ENCODE measurements around the gene CAPZA1.
A peak's percentile ranks its signal among the peaks of the same experiment; 100 is the strongest.

CAPZA1 gene

GRCh38 chr1:112694363-112694929, 74.8 kb downstream of the CAPZA1 start:
- no peak for TF ChIP-seq POLR2A (IDR thresholded peaks at IDR 0.05; ENCODE audit: low read length)
- no peak for TF ChIP-seq GATA1 (IDR thresholded peaks at IDR 0.05; ENCODE audit: low read depth, low read length)
- DNase-seq = no peak

- no peak for TF ChIP-seq POLR2A (IDR thresholded peaks at IDR 0.05; ENCODE audit: low read length)
- TF ChIP-seq GATA1 (IDR thresholded peaks at IDR 0.05; ENCODE audit: low read depth, low read length) = no peak
Observed at GRCh38 chr1:112695276-112695675, 75.6 kb downstream of the CAPZA1 start.

GRCh38 chr1:112696578-112697314, 77.1 kb downstream of the CAPZA1 start:
- TF ChIP-seq POLR2A (IDR thresholded peaks at IDR 0.05; ENCODE audit: low read length) = no peak
- TF ChIP-seq GATA1 (IDR thresholded peaks at IDR 0.05; ENCODE audit: low read depth, low read length) = no peak
- peak; percentile 55 to 63 for DNase-seq

More at GRCh38 chr1:112695276-112695675, 75.6 kb downstream of the CAPZA1 start:
- no peak for DNase-seq

GRCh38 chr1:112697781-112698201, 78.2 kb downstream of the CAPZA1 start:
- no peak for DNase-seq
- TF ChIP-seq POLR2A (IDR thresholded peaks at IDR 0.05; ENCODE audit: low read length) (no peak), GATA1 (IDR thresholded peaks at IDR 0.05; ENCODE audit: low read depth, low read length) (no peak)

- DNase-seq = peak; percentile 78 to 79
- TF ChIP-seq POLR2A (IDR thresholded peaks at IDR 0.05; ENCODE audit: low read length) = no peak
- no peak for TF ChIP-seq GATA1 (IDR thresholded peaks at IDR 0.05; ENCODE audit: low read depth, low read length)
Observed at GRCh38 chr1:112698366-112699310, 79.0 kb downstream of the CAPZA1 start.

- no peak for TF ChIP-seq GATA1 (IDR thresholded peaks at IDR 0.05; ENCODE audit: low read depth, low read length)
- no peak for TF ChIP-seq POLR2A (IDR thresholded peaks at IDR 0.05; ENCODE audit: low read length)
- no peak for DNase-seq
Observed at GRCh38 chr1:112699425-112700144, 80.0 kb downstream of the CAPZA1 start.

- DNase-seq = peak; percentile 95 to 98
- TF ChIP-seq POLR2A (IDR thresholded peaks at IDR 0.05; ENCODE audit: low read length) (no peak), GATA1 (IDR thresholded peaks at IDR 0.05; ENCODE audit: low read depth, low read length) (no peak)
Observed at GRCh38 chr1:112700290-112701226, 80.9 kb downstream of the CAPZA1 start.

- TF ChIP-seq GATA1 (IDR thresholded peaks at IDR 0.05; ENCODE audit: low read depth, low read length) (no peak), POLR2A (IDR thresholded peaks at IDR 0.05; ENCODE audit: low read length) (no peak)
- no peak for DNase-seq
Observed at GRCh38 chr1:112701227-112702066, 81.8 kb downstream of the CAPZA1 start.

- no peak for DNase-seq
- TF ChIP-seq GATA1 (IDR thresholded peaks at IDR 0.05; ENCODE audit: low read depth, low read length) (no peak), POLR2A (IDR thresholded peaks at IDR 0.05; ENCODE audit: low read length) (no peak)
Observed at GRCh38 chr1:112702067-112702395, 82.4 kb downstream of the CAPZA1 start.

- DNase-seq = no peak
- TF ChIP-seq GATA1 (IDR thresholded peaks at IDR 0.05; ENCODE audit: low read depth, low read length) (no peak), POLR2A (IDR thresholded peaks at IDR 0.05; ENCODE audit: low read length) (no peak)
Observed at GRCh38 chr1:112702420-112703261, 83.0 kb downstream of the CAPZA1 start.

GRCh38 chr1:112703706-112704105, 84.1 kb downstream of the CAPZA1 start:
- TF ChIP-seq POLR2A (IDR thresholded peaks at IDR 0.05; ENCODE audit: low read length) = no peak
- TF ChIP-seq GATA1 (IDR thresholded peaks at IDR 0.05; ENCODE audit: low read depth, low read length) = no peak
- DNase-seq = no peak

Measured in erythroblast (primary cell).